ENCODE results near the gene RARS2. TPM values are rescaled to one million over a fixed set of nuclear protein-coding genes. Genes with fewer than 3 reads are reported as not detected.

The RARS2 gene
- total RNA-seq, 1 experiment from 2014 or later: 47.2 TPM

- no peak overlapping the region for H3K27ac ChIP-seq (ENCODE audit: low read depth, low read length, poor library complexity, severe bottlenecking)
- H3K27me3 ChIP-seq (replicated peaks; ENCODE audit: insufficient read depth, low read depth, low read length, poor library complexity): peaks cover 46% of the 10 kb centered on the region
- intact Hi-C loops (cut with micrococcal nuclease; ENCODE audit: unreplicated experiment): no loop called here
- H3K36me3 ChIP-seq (ENCODE audit: insufficient read depth, low read length, poor library complexity, severe bottlenecking): no peaks in the 10 kb centered on the region
- H3K9me3 ChIP-seq (ENCODE audit: low read depth, low read length, poor library complexity, severe bottlenecking): no peaks in the 10 kb centered on the region
- no peak for DNase-seq (ENCODE audit: low spot score)
- BruUV-seq (replicated peaks): no TSS peak
- POLR2A ChIA-PET (ENCODE audit: low non-redundant PET): no interaction called here
- CTCF ChIA-PET: interaction anchor here (1.2 kb wide), 1 partner anchor 72 kb away, joined by 7 read pairs; no protein-coding TSS in a partner anchor
- TF ChIP-seq EZH2 (IDR thresholded peaks at IDR 0.05; ENCODE audit: borderline replicate concordance, low read depth, low read length, poor library complexity, severe bottlenecking) (no peak), CTCF (conservative IDR thresholded peaks at IDR 0.05; ENCODE audit: low read depth, low read length) (no peak)
- H3K4me3 ChIP-seq (ENCODE audit: low read depth, low read length, poor library complexity, severe bottlenecking): no peak overlapping the region
- no peaks in the 10 kb centered on the region for H3K4me1 ChIP-seq (ENCODE audit: insufficient read depth, low read length, poor library complexity, severe bottlenecking)
Measured at GRCh38 chr6:87465051-87465450, 124.7 kb downstream of the RARS2 start.

Other genes starting within 250 kb of the RARS2 start
- gene C6orf163, start 245.2 kb downstream of the RARS2 start, total RNA-seq (2021): 2.1 TPM in 2 replicates
- gene CFAP206, start 182.0 kb downstream of the RARS2 start, total RNA-seq (2021): 0.61 TPM in 1 of 2 replicates, not detected in the other
- 11.5 and 13.0 TPM in 2 replicates for gene SLC35A1, start 117.0 kb downstream of the RARS2 start, total RNA-seq (2021)
- 46.5 and 48.8 TPM in 2 replicates for gene ORC3, start 148 bp upstream of the RARS2 start, total RNA-seq (2021)
- gene AKIRIN2, start 112.2 kb upstream of the RARS2 start, total RNA-seq (2021): 66.7 and 68.9 TPM in 2 replicates